HG02610 (cell line): ENCODE measurements around the gene HPCAL1.

Experiments used
- ATAC-seq: cut with Tn5 transposase; IDR thresholded peaks from one replicate; pipeline ENCODE4 v1.9.1; 2021; ENCODE audit warnings: mild to moderate bottlenecking, moderate library complexity; ENCODE audit not compliant: unreplicated experiment

Gene HPCAL1

DNA sequence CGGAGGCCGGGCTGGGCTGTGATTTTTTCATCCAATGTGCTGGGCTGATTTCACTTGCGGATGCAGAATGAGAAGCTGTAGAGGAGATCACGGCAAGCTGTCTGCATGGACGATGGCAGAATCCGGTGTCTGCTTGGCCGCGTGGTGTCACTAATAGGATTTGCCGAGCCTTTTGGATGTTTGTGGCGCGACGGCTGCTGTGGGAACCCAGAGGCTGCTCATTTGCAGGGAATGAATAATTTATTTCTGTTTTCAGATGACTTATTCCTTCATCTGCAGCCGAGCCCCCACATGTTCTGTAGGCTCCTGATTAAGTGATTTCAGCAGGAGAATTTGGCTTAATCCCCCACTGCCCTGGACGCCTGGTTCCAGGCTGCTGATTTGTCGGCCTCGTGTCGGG, 82.8 kb downstream of the HPCAL1 start:
- no peak for ATAC-seq

GRCh38 chr2:10385933-10386773, 83.4 kb downstream of the HPCAL1 start:
- ATAC-seq, result no peak

DNA sequence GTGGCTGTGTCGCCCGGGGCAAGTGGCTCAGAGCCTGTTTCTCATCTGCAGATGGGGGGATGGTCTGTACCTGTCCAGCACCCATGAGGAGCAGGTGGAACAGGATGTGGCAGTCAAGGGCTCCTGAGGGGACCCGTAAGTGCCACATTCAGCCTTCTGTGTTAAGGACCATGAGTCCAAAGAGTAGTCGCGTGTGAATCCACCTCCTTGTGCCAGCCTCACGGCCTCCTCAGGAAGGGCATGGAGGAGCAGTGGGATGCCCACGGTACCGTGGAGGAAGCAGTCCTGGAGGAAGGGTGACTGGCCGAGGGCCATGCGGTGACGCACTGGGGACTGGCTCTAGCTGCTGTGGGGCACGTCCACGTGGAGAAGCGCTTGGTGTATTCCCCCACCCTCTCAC, 84.3 kb downstream of the HPCAL1 start:
- ATAC-seq, result no peak

- no peak for ATAC-seq
Measured at GRCh38 chr2:10388954-10389560, 86.4 kb downstream of the HPCAL1 start.

- ATAC-seq, result no peak
Measured at GRCh38 chr2:10389573-10389972, 86.9 kb downstream of the HPCAL1 start.

DNA sequence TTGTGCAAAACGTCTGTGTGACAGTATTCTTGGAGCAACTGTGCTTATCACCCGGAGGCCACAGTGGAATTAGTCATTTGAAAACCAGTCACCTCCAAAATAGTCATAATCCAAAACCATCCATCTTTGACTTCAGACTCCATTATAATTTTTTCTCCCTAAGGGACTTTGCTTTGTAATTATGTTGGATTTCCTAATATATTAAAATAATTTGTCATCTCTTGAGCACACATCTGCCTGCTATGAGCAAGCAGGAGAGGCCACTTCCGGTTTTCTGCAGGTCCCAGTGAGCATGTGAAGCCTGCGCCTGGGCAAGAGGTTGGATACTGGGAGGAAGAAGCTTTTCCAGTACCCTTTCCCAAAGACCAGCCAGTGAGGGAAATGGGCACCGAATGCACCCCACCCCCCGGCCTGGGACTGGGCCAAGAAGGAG, 87.7 kb downstream of the HPCAL1 start:
- ATAC-seq, result no peak

- no peak for ATAC-seq
Measured at GRCh38 chr2:10392100-10392499, 89.4 kb downstream of the HPCAL1 start.

DNA sequence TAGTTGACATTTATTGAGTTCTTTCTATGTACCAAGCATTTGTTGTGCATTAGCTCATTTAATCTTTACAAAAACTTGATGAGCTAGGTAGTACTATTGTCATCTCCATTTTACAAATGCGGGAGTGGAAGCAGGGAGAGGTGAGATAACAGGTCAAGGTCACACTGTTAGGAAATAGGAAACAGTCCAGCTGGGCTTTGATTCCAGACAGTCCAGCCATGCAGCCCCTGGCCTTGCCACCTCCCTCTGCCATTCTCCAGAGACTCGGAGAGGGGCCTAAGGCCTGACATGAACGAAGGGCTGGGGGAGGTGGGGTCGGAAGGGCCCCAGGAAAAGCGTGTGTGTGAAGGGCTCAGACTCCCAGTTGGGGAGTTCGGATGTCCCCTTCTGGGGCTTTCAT, 89.8 kb downstream of the HPCAL1 start:
- ATAC-seq, result no peak

DNA sequence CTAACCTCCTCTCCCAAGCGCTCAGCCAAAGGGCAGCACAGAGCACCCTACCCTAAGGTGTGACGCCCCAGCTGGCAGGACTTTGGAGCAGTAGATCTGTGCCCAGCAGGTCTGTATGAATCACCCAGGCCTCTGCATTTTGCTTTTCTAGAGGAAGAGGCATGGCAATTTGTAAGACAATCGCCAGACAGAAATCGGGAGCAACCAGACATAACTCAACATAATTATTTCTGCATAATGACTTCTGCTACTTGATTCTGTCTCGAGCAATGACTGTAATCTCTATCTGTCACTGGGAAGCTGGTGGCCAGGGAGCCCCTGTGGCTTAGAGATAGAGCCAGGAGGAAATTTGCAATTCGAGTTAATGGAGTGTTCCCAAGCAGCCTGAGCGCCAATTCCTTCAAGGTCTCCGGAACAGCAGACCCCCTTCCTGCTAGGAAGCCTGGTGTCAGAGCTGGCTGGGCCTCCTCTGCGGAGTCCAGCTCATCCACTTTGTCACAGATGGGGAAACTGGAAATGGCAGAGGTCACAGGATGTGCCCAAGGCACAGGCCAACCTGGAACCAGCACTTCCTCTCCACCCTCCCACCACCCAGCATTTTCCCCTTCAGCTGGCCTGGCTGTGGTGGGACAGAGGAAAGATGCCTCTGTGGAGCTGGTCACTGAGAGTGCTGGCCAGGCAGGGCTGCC, 90.4 kb downstream of the HPCAL1 start:
- no peak for ATAC-seq

GRCh38 chr2:10393640-10393982, 90.9 kb downstream of the HPCAL1 start:
- ATAC-seq, result no peak

DNA sequence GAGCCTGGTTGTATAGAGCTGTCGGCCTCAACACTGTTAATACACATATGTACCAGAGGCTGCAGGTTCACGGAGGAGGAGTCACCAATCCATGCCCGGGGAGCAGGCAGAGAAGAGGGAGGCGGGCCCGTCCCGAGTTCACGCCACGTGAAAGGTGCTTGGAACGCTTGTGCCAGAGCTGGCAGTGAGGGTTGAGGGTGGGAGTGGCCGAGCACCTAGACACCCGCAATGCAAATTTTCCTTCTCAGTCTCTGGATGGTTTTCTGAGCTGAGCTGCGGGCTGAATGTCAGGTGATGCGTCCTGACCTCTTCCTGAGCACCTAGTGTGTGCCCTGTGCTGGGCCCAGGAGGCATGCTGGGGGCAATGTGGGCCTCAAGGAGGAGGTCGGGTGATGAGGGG, 93.2 kb downstream of the HPCAL1 start:
- no peak for ATAC-seq

DNA sequence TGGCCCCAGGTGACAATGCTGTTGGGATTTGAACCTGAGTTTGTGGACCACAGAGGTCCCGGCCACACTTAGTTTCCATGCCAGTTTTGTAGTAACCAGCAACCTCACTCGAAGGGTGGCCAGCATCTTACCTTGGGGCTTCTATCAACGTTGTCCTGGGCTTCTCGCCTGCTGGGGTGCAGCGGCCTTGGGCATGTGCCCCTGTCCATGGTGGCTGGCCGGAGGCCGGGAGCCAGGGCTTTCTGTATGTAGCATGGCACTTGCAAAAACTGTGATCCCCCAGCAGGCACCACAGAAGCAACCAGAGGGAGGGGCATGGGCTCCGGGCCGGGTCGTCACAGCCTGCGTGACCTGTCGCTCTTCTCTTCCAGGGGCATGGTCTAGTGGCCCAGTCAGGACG, 93.8 kb downstream of the HPCAL1 start:
- ATAC-seq, result no peak

GRCh38 chr2:10397297-10397875, 94.7 kb downstream of the HPCAL1 start:
- ATAC-seq, result no peak

GRCh38 chr2:10397878-10398277, 95.2 kb downstream of the HPCAL1 start:
- ATAC-seq, result no peak

GRCh38 chr2:10398496-10398895, 95.8 kb downstream of the HPCAL1 start:
- ATAC-seq, result no peak

DNA sequence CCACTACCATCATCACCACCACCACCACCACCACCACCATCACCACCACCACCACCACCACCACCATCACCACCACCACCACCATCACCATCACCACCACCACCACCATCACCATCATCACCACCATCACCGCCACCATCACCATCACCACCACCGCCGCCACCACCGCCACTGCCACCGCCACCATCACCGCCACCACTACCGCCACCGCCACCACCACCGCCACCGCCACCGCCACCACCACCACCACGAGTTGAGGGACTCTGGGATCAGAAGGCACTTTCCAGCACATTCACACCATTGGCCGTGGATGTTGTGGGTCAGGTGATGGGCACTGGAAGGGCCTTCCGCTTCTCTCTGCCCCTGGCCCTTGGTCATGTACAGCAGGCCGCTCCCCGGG, 96.7 kb downstream of the HPCAL1 start:
- ATAC-seq, result no peak

DNA sequence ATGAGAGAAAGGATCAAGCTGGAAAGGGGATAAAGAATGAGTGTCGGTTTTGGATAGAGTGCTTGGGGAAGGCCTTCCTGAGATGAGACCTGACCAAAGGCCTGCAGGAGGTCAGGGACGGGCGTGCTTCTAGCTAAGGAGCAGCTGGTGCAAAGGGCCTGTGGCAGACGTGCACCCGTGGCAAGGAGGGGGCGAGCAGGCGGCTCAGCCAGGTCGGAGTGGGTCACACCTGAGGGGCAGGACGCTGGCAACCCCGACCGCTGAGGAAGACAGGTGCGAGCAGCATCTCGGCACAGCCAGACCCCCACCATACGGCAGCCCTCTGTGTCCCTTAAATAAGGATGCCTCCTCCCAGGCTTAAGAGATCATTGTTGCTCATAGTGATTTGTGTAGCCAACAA, 97.3 kb downstream of the HPCAL1 start:
- ATAC-seq, result no peak

DNA sequence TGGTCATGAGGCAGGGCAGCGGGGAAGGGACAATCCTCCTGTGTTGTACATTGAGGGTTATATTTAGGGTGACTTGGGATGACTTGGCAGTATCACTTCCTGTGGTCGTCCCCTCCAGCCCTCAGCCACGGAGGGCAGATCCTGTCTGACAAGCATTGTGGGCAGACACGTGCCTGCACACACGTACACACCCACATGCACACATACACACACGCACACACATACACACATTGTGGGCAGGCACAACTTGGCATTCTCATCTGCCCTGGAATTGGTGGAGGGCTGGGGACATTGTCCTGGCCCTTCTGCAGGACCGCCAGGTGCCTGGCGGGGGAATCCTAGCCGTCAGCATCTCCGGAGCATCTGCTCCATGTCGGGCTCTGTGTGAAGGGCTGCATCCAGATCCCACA, 97.9 kb downstream of the HPCAL1 start:
- ATAC-seq, result no peak

DNA sequence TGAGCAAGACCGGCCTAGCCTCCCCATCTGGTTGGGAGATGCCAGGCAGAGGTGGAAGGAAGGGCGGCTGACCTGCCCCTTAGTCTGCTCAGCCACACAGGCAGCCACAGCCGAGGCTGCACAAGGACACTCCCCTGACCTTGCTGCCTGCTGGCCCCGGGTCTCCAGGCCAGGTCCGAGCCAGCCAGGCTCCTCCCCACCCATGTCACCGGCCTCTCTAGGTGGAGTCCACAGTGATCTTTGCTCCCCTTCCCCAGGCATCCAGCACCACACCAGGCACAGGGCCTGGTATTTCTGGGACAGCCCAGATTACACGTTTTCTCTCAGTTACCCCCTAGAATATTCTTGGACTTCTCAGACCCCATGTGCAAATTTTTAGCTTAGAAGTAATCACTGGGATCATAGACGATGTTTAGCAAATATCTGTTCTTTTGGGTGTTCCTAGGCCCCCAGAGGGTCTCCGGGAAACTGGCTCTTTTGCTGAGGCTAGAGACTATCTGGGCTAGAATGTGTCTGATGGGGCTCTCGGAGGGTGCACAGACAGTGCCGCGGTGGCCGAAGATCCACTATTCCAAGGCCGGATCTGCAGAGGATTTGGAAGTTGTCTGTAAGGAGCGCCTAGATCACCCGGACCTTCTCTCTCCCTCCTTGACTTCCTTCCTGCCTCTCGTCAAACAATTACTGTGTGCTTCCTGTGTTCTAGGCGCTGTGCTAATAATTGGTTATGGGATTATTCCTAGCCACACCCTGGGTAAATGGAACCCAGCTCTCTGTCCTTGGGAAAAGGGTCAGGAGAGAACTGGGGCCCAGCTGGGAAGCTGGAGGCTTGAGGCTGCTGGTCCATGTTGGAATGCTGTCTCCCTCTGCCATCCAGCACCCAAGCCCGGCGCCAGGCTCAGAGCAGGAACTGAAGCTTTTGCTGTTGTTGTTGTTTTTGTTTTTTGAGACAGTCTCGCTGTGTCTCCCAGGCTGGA, 98.6 kb downstream of the HPCAL1 start:
- no peak for ATAC-seq

- ATAC-seq, result no peak
Measured at GRCh38 chr2:10402062-10402585, 99.4 kb downstream of the HPCAL1 start.
